GM19395 (cell line): ENCODE measurements around the gene GADD45GIP1.
"Not testable (repeated sequence)": the region's sequence is repeated elsewhere in the genome, so short reads cannot be mapped to it uniquely, and the experiment has no call there.

ENCODE experiments used
- ATAC-seq: cut with Tn5 transposase; IDR thresholded peaks from one replicate; pipeline ENCODE4 v1.9.1; 2021; ENCODE audit warnings: mild to moderate bottlenecking, moderate library complexity; ENCODE audit not compliant: unreplicated experiment

The GADD45GIP1 gene

DNA sequence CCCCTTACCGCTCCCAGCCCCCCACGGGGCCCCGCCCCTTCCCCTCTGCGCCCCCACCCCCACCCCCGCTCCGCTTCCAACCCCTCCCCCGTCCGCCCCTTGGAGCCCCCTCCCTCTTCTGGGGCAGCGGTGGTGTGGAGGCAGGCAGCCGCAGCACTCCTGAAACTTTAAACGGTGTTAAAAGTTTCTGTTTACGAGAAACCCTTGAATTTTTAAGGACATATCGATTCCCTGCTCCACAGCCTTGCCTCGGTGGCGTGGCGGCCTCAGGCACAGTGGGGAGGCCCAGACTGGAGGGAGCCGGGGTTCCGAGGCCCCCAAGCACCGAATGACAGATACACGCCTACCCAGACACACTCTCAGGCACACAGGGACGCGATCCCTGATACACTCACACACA is 33.4 kb upstream of the GADD45GIP1 start:
- ATAC-seq = no peak

DNA sequence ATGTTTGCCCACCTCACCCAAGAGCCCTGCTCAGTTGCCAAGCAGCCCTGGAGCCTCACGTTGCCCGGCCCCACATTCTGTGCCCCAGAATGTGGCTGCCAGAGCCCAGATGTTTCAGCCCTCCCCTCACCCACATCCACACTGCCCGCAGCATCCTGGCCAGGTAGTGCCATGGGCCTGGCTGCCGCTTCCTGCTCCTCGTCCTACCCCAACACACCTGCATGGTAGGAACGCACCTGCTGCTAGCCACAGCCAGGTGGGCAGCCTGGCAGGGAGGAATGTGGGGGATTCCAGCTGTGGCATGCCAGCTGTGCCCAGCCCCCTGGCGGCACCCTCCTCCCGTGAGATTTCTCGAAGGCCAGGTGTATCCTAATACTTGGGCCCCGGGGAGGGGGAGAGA is 30.8 kb upstream of the GADD45GIP1 start:
- ATAC-seq = no peak

DNA sequence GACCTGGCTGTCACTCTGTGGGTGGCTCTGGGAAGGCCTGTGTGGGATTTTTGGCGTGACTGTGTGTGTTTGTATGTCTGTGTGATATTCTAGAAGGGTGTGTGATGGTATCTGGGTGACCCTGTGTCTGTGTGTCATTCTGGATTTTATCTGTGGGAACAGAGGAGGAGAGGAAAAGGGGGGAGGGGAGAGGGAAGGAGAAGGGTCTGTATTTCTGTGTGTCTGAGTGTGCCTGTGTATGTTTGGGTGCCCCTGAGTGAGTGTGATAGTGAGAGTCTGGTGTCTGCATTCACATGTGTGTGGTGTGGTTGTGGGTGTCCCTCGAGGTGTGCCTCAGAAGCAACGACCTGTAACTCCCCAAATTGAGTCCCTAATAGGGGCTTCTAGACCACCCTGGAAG is 30.2 kb upstream of the GADD45GIP1 start:
- no peak for ATAC-seq

GRCh38 chr19:12986726-12987125 is 29.7 kb upstream of the GADD45GIP1 start:
- ATAC-seq = no peak

DNA sequence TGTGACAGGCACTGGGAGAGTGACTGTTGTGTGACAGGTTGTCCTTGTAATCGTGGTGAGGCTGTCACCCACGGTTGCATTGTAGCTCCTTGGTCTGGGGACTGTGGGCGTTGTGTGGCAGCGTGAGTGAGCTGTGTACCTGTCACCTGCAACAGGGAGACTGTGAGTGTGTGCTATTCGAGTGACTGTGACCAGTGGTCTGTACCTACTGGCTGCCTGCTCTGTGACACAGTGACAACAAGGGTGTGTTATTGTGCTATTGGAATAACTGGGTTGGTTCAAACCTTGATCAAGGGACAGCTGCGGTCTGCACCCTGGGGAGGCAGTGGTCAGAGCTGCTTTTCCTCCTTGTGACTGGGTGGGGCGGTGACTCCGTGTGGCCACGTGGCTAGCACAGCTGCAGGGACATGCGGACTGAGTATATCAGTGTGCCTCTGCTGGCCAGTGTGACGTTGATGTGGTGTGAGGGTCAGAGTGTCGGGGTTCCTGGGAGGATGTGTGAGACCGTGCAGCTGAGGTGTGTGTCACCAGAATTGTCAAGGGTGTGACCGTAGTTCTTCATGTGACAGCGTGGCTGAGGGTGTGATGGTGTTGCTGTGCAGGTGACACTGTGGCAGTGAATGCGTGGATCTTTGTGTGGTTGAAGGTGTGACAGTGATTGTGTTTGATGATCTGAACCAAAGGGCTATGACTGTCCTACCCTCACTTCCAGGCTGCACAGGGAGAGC is 28.2 kb upstream of the GADD45GIP1 start:
- no peak for ATAC-seq

- no peak for ATAC-seq
These were observed 27.6 kb upstream of the GADD45GIP1 start for GRCh38 chr19:12984683-12985048.

DNA sequence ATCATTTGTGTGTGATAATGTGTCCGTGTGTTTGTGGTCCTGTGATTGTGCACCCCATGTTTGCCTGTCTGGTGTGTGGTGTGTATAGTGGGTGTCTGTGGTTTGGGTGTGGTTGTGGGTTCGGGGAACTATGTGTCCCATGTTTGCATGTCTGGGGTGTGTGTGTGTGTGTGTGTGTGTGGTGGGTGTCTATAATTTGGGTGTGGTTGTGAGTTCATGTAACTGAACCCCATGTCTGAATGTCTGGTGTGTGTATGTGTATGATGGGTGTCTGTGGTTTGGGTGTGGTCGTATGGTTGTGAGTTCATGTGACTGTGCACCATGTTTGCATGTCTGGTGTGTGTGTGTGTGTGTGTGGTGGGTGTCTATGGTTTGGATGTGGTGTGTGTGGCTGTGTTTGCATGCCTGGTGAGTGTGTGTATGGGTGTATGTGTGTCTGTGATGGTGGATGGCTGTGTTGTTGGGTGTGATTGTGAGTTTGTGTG is 27.2 kb upstream of the GADD45GIP1 start:
- no peak for ATAC-seq

DNA sequence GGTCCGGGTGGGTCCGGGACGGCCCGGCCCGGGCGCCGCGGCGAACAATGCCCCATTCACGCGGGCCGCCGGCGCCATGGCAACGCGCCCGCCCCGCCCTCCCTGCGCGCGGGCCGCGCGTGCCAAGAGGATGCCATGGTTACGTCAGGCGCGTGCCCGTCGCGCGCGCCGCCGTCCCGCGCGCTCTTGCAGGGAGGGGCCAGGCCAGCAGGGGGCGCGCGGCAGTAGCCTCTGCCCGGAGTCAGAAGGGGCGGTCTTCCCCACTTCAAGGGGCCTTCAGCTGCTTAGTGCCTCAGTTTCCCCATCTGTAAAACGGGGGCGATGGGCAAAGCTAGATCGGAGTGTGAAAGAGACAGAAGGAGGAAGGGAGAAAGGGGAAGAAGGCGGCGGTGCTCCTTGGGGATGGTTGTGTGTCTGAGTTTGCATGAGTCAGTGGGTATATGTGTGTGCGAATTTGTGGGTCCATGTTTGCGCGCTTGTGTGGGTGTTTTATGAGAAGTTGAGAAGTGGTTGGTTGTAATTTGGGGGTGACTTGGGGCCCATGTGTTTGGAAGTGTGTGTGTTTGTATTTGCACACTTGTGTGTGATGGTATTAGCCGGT is 26.6 kb upstream of the GADD45GIP1 start:
- no peak for ATAC-seq

GRCh38 chr19:12983091-12983490 is 26.1 kb upstream of the GADD45GIP1 start:
- ATAC-seq = no peak

DNA sequence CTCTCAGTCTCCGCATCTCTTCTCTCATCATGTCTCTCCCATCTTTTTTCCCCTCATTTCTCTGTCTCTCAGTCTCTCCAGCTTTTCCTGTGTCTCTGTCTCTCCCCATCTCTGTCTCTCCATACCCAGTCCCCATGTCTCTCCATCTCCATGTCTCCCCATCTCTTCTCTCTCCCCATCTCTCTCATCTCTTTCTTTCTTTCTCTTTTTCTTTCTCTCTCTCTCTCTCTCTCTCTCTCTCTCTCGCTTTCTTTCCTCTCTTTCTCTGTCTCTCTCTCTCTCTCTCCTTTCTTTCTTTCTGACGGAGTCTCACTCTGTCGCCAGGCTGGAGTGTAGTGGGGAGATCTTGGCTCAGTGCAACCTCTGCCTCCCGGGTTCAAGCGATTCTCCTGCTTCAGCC is 25.6 kb upstream of the GADD45GIP1 start:
- ATAC-seq = no peak

- ATAC-seq = no peak
These were observed 23.0 kb upstream of the GADD45GIP1 start for GRCh38 chr19:12979974-12980373.

- not testable (repeated sequence) for ATAC-seq
These were observed 19.1 kb upstream of the GADD45GIP1 start for GRCh38 chr19:12976109-12976508.

DNA sequence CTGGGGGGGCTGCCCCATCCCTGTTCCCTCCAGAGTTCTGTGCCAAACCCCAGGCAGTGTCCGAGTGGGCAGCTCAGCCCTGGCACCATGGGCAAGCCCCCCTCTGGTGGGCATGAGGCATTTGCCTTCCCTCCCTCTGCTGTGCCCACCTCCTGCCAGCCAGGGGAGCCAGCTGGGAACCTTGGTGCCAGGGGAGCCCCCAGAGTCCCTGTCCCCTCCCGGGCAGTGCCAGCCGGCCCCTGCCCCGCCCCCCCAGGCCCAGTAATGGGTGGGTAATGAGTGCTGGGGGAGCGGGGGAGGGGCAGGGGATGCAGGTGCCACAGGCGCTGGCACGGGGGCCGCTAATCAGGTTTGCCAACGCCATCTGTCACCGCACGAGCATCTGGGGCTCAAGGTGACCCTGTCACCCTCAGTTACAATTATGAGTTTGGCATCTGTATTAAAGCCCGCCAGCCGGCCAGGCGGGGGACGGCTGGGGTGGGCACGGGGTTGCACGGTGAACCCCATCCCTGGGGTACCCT is 18.3 kb upstream of the GADD45GIP1 start:
- ATAC-seq = no peak

- ATAC-seq = no peak
These were observed 17.5 kb upstream of the GADD45GIP1 start for GRCh38 chr19:12974301-12975220.

DNA sequence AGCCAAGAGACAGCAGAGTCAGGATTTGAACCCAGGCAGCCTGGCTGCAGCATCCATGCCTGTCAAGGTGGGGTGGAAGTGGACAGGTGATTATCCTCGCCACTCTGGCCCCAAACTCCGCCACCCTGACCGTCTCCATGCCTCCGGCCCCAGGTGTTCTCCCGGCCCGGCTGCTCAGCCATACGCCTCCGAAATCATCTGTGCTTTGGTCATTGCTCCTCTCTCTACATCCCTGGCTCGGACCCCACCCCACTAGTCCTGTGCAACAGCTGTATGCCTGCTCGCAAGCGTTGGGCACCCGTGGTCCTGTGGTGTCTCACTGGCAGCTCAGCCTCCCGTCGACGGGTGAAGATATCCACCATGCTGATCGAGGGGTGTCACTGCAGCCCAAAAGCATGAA is 16.2 kb upstream of the GADD45GIP1 start:
- ATAC-seq = no peak

DNA sequence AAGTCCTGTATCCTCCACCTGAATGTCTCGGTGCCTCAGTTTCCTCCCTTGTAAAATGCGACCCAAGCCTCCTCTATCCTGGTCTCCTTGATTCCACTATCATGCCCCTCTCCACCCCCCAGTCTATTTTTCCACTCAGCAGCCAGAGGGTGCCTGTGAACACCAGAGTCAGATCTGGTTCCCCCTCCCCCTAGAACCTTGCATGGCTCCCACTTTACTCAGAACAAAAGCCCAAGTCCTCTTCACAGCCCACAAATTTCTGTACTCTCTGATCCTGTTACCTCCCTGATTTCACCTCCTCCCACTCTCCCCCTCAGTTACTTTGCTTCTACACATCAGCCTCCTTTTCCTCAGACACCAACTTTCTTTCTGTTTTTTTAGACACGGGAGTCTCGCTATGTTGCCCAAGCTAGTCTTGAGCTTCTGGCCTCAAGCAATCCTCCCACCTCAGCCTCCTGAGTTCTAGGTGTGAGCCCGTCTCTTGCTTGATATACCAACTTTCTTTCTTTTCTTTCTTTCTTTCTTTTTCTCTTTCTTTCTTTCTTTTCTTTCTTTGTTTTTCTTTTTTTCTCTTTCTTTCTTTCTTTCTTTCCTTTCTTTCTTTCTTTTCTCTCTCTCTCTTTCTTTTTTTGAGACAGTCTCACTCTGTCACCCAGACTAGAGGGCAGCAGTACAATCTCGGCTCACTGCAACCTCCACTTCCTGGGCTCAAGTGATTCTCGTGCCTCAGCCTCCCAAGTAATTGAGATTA is 13.2 kb upstream of the GADD45GIP1 start:
- no peak for ATAC-seq

GRCh38 chr19:12969292-12969988 is 12.4 kb upstream of the GADD45GIP1 start, which contains the start of gene DAND5:
Gene DAND5 (plus strand): TSS chr19:12969576. CDS start chr19:12969661, 85 bp downstream.
- no peak for ATAC-seq

GRCh38 chr19:12967907-12968306 is 10.9 kb upstream of the GADD45GIP1 start:
- ATAC-seq = no peak

DNA sequence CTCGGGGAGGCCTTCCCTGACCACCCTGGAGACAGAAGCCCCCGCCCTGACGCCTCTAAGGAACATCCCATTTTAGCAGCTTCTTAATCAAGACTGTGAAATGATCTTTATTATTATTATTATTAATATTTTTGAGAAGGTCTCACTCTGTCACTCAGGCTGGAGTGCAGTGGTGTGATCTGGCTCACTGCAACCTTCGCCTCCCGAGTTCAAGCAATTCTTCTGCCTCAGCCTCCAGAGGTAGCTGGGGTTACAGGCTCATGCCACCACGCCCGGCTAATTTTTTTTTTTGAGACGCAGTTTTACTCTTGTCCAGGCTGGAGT is 8.8 kb upstream of the GADD45GIP1 start:
- ATAC-seq = no peak
